Stimulated activated CD8-positive, alpha-beta memory T cell treated with anti-CD3 and anti-CD28 coated beads, Interleukin-7, amount 100 ng/mL, for 24 hours (primary cell): ENCODE data around the gene WNK4.
"Not testable (repeated sequence)": the region's sequence is repeated elsewhere in the genome, so short reads cannot be mapped to it uniquely, and the experiment has no call there.

Source experiments
- DNase-seq: peaks from one replicate; pipeline ENCODE4 v3.0.0-alpha.2; 2020; ENCODE audit warnings: low read depth

WNK4 gene

DNA sequence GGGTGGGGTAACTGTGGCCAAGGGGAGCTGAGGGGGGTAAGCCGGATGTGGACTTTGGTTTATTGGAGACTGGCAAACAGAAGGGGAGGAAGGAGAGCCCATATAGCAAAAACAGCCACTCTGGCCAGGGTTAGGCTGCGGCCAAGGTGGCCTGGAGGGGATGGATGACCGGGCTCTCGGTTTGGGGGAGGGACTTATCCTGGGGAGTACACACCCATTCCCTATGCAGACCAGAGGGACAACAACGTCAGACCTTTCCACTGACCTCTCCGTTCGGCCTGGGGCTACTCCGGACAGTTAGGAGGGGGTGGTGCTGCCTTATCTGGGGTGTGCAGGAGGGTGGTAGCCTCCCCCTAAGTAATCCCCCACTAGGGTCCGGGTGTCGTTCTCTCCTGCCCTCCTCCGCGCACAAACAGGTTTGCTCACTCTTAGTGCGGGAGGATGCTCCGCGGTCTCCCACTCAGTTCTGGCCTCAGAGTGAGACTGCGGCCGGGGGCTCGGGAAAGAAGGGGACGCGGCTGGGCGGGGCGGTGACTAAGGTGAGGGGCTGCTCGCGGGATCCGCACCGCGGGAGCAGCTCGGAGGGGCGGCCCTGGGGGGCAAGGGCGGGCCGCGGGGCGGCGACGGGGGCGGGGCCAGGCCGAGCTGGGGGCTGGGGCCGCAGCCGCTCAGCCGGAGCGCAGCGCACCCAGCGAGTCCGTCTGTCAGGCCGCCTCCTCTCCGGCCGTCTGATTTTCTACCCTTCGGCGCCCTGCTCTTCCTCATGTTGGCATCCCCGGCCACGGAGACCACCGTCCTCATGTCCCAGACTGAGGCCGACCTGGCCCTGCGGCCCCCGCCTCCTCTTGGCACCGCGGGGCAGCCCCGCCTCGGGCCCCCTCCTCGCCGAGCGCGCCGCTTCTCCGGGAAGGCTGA lies at the start of gene WNK4:
Gene WNK4, plus strand, starts transcription at position 675 of the 915 bp plus-strand sequence. Its CDS starts 89 bp downstream, at position 764.
- DNase-seq = no peak

DNA sequence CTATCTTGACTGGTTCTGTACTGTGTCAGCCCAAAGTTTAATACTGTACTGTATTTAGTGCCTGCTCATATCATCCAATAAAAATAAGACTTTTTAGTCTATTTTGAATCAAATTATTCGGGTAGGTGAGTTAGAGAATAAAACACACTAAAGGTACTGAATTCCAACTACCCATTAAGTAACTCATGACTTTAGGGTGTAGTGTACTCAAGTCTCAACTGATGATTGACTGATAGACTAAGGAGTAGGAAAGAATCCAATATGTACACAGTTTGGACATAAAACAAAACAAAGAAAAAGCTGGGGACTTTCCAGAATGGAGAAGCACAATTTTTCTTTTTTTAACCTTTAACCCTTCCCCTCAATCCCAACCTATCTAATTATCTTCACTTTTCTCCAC lies 39.7 kb upstream of the WNK4 start:
- no peak for DNase-seq

DNA sequence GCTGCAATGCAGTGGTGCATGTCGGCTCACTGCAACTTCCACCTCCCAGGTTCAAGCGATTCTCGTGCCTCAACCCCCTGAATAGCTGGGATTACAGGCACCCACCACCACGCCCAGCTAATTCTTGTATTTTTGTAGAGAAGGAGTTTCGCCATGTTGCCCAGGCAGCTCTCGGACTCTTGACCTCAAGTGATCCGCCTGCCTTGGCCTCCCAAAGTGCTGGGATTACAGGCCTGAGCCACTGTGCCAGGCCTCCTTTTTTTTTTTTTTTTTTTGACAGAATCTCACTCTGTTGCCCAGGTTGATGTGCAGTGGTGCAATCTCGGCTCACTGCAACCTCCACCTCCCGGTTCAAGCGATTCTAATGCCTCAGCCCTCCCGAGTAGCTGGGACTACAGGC lies 37.5 kb upstream of the WNK4 start:
- DNase-seq = not testable (repeated sequence)

DNA sequence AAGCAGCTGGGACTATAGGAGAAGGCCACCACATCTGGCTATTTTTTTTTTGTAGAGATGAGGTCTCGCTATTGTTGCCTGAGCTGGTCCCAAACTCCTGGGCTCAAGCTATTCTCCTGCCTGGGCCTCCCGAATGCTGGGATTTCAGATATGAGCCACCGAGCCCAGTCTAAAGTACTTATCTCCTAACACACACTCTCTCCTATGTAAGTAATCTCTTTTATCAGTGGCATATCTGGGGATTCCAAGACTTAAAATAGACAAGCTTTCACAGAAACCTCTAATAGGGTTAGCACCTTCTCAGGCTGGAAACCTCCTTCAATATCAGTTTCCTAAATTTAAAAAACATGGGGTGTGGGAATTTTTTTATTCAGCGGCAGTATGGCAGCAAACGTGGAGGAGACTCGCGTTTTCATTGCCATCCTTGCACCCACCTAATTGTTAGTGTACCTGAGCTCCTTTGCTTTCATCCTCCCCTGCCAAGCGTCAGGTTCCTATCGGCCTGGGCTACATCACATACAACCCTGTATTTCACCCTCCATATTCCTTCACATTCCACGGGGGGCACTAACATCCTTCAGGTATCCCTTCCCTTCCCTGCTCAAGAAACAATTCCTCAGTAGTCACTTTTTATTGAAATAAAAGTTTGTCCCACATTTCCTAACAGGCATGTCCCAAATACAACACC lies 36.7 kb upstream of the WNK4 start:
- DNase-seq = no peak

DNA sequence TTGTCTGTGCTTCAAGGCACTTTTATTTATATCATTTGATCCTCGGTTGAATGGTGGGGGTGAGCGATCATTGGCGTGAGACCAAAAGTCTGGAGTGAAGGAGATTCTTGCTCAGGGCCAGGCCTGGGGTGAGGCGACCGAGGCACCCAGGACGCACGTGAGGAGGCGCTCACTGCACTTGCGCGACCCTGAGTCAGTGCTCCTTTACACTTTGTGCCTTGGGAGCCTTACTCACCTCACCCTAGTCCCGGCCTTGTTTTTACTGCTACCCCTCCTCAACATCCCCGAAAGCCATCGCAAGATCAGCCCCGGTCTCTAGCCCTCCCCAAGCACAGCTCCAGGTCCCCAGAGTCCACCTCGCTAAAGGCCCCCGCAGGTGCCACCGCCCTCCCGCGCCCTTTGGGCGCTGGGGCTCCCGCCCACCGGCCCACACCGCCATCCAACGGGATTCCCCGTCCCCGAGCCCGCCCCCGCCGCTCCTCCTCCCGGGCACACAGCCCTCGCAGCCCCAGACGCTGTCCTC lies 36.1 kb upstream of the WNK4 start:
- peak; percentile 46 for DNase-seq

DNA sequence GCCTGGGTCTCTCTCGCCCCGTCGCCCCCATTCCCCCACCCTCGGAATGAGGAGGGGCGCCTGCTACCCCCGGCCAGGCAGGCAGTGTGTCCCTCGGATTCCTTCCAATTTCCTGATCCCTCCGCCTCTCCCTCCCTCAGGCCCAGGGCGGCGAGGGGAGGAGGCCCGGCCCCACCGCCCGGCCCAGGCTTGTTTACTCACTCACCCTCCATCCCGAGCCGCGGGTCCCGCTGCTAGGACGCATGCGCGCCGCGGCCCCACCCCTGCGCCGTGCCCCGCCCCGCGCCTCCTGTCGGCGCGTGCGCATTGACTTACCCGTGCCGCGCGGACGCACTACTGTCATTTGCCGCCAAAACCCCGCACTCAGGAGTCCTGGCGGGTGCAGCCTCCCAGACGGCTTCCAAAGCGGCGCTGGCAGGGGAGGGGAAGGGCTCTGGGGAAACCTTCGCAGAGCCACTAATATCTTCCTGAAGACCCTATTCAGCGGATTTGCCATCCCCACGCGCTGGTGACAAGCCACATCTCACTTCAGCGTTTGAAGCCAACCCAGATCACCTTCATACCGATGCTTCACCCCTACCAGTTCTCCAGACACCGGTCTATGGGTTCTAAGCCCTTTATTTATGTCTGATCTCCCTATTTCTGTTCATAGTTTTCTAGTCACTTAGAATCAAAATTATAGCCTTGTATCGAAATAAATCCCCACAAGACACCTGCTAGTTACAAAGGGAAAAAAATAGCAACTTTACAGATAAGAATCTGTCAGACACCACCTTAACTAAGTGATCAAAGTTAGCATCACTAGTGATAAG lies 35.4 kb upstream of the WNK4 start, which contains the start of gene EZH1:
Gene EZH1, minus strand, starts transcription at position 235 of the 812 bp plus-strand sequence. CDS start 16,099 bp downstream, outside the sequence.
- peak; percentile 79 for DNase-seq

DNA sequence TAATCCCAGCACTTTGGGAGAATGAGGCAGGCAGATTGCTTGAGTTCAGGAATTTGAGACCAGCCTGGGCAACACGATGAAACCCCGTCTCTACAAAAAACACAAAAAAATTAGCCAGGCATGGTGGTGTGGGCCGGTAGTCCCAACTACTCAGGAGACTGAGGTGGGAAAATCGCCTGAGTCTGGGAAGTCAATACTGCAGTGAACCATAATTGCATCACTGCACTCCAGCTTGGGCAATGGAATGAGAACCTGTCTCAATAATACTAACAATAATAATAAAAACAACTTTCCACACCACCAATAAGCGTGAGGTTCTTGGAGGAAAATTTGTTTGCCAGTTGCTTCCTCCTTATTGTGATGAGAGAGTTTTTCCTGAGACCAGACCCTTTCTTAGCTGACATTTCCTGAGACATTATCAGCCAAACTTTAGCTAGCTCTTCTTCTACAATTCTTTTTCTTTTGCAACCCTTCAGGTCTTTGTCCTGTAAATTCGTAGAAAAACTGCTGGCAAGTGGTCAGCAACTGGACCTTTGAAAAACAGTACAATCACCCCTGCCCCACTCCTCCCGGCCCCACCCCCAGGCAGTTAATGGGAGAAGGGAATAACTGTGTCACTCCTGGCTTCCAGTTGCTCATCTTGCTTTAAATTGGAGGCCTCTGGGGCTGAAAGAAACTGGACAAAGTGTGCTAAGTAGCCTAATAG lies 32.1 kb upstream of the WNK4 start:
- no peak for DNase-seq

DNA sequence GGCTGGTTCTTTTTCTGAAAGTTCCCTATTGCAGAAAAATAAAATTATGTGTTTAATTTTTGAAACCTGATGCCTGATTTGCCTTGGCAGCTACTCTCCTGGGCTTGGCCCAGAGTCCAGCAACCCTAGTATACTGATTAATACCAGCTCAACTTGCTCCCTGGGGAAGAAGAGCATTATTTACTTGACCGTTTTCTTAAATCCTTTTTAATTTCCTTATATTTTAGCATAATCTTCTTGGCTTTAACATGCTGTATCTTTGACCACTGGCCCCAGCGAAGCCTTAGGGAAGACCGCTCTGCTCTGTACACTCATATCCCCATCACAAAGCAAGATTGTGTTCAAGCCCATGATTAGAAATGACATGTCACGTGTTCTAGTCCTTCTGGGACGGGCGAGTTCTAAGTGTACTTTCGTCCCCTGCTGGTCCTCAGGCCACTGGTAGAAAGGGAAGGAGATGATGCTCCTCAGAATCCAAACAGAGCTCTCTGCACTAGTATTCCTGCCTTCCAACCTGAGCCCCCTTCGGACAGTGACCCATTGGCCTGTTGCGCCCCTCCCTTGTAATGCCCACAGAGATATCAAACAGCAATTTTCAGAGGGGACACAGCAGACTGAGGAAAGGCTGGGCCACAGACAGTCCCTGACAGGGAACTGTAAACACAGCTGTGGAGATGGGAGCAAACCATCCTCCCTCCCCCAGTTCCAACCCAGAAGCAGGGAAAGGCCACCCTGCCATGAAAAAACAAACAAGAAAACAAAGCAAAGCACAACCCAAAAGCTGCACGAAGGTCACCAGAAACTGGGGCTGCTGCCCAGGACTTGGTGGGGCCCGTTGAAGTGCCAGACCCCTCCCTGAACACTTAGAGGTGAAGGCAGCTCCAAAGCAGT lies 31.3 kb upstream of the WNK4 start:
- DNase-seq = no peak

DNA sequence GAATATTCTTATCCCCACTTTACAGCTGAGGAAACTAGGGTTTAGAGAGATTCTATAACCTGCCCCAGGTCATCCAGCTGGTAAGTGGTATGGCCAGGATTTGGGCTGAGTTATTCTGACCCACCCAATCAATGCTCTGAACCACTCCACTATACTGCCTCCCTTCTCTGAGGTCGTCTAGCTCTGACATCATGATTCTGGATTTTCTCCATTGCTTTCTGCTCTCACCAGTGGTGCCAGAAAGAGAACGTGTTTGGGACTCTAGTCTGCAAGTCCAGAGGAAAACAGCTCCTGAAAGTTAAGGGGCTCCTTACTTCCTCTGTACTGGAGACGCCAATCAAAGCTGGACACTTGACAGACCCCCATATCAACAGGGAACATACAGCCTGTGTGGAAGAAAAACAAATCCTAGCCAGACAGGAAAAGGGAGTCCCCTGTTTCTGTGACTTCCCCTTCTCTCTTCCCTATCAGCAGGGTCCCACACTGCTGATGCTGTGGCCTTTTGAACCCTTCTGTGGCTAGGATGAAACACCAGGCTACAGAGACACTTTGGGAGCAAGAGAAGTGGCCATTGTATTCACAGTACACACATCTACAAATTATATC lies 29.6 kb upstream of the WNK4 start:
- DNase-seq = no peak

DNA sequence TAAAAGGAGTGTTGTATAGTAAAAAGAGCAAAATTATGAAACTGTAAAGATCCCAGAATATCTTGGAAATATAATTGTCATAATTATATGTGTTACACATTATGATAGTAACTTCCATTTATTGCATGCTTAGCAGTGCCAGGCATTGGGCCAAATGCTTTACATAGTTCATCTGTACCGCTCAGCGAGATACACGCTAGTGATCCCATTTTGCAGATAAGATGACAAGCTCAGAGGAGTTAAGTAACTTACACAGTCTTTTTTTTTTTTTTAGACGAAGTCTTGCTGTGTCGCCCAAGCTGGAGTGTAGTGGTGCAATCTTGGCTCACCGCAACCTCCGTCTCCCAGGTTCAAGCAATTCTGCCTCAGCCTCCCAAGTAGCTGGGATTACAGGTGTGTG lies 28.8 kb upstream of the WNK4 start:
- DNase-seq = no peak

DNA sequence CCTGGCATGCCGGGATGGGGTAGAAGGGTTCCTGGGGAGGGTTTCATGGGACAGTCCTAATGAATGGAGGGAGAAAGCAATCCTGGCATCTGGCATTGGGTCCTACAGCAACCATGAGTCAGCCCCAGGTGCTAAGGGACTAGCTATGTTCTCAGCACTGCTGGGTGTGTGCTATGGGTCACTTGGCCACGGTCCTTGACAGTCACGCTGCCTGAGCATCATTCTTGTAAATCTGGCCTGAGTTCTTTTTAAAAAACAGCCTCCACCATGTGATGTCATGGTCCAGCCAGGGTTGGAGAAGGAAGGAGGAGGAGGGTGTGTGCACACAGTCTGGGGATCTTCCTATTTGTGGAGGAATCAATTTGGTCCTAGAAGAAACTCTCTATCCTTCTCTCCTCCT lies 25.6 kb upstream of the WNK4 start:
- no peak for DNase-seq

DNA sequence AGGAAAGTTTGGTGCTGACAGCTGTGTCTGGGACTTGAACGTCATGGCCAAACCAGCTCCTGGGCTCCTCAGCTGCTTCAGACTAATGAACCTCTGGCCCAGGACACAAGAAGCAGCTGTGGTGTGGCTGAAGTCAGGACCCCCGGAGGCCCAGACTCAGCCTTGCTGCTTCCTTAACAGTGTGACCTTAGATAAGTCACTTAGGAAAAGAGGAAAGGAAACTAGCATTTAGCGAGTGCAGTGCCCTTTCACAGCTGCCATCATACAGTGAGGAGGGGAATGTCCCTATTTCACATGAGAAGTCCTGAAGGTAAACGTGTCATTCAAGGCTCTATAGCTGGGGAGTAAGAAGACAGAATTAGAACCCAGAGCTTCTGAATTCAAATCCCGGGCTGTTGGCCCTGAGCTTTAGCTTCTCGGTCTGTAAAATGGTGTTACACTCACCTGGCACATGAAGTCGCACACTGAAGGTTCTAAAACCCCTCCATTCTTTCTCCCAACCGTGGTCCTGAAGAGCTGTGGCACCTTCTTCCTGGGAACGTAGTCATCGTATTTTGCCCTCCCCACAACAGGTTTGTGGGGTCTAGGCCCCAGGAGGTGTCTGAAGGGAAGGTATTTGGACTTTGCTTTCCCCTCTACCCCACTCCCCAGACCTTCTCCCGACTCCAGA lies 20.3 kb upstream of the WNK4 start:
- DNase-seq = no peak

DNA sequence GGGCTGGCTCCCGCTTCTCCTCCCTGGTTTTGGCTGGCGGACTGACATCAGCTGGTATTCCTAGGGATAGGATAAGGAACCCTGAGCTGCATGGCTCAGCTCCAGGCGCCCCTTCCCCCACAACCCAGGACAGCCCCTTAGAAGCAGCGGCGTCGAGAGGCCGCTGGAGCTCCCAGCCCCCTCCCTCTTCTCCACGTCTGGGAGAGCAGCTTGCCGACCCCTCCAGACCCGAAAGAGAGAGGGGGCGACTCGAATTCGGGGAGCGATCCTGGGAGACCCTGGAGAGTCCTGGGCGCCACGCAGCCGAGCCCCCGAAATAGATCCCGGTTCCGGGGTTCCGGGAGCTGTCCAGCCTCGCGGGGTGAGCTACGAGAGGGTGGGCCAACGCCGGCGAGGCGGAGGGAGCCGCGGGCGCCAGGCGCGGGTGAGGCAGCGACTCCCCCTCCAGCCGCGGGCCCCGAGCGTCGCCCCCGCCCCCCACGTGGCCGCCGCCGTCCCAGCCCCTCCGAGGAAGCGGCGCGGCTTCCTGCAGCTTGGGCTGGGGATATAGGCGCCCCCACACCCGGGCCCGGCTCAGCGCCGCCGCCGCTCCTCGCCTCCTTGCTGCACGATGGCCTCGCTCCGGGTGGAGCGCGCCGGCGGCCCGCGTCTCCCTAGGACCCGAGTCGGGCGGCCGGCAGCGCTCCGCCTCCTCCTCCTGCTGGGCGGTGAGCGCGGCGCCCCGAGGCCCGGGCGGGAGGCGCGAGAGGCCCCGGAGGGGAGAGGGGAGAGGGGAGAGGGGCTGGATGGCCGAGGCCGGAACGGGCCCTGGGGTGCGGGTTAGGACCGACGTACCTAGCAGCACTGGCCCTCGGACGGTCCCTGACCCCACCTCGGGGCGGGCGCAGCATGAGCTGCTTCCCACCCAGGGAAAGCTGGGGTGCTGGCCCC lies 19.5 kb upstream of the WNK4 start, which contains the start of gene RAMP2:
Gene RAMP2, plus strand, starts transcription at position 576 of the 930 bp plus-strand sequence. Its CDS starts 35 bp downstream, at position 611.
- no peak for DNase-seq

DNA sequence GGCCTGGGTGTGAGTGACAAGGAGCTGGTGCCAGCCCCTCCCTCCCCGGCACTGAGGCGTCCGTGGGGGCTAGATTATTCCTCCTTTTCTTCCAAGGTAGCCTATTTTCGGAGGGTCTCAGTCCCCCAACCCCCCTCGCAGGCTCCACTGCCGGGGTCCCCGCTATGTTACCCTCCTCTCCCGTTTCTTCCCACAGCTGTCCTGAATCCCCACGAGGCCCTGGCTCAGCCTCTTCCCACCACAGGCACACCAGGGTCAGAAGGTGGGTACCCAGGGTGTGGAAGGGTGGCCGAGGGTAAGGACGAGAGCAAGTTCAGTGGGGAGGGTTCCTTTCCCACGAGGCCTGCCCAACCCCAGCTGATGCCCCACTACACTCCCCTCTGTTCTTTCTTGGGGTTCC lies 18.8 kb upstream of the WNK4 start:
- DNase-seq = no peak

DNA sequence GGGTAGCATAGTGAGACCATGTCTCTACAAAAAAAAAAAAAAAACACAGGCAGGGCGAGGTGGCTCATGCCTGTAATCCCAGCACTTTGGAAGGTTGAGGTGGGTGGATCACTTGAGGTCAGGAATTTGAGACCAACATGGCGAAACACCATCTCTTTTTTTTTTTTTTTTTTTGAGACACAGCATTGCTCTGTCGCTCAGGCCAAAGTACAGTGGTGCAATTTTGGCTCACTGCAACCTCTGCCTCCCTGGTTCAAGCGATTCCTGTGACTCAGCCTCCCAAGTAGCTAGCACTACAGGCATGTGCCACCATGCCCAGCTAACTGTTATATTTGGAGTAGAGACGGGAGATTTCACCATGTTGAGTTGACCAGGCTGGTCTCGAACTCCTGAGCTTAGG lies 14.3 kb upstream of the WNK4 start:
- no peak for DNase-seq

DNA sequence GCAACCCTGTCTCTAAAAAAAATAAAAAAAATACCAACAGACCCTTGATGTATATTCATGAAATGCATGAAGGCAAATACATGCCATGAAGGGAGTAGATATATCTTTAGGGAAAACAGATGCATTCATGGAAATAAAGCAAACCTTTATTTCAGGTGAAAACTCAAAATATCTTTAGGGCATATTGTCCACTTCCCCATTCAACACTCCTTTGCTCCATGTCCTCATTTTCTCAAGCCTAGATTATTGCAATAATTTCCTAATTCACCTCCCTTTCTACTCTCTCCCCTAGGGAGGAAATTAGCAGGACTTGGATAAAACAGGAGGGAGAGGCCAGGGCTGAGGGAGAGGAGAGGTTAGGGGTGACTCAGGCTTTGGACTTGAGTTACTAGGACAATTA lies 12.9 kb upstream of the WNK4 start:
- DNase-seq = no peak

DNA sequence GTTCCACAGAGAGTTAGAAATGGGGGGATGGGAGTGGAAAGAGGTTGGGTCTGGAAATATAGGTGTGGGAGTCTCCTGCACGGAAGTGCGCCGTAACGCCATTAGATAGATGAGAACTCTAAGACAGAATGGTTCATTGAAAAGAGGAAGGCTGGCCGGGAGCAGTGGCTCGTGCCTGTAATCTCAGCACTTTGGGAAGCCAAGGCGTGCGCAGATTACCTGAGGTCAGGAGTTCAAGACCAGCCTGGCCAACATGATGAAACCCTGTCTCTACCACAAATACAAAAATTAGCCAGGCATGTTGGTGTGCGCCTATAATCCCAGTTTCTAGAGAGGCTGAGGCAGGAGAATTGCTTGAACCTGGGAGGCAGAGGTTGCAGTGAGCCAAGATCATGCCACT lies 12.4 kb upstream of the WNK4 start:
- not testable (repeated sequence) for DNase-seq

DNA sequence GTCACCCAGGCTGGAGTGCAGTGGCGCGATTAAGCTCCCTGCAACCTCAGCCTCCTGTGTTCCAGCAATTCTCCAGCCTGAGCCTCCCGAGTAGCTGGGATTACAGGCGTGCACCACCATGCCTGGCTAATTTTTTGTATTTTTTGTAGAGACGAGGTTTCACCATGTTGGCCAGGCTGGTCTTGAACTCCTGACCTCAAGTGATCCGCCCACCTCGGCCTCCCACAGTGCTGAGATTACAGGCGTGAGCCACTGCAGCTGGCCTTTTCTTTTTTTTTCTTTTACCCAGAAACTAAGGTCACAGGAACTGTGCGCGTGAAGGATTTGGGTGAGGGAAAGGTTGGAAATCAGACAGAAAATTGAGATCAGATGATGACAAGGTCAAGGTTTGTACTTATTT lies 10.4 kb upstream of the WNK4 start:
- not testable (repeated sequence) for DNase-seq
